GM11168 (cell line): ENCODE measurements around the gene FBRSL1.
"Not testable (repeated sequence)": the region's sequence is repeated elsewhere in the genome, so short reads cannot be mapped to it uniquely, and the experiment has no call there.

ENCODE experiments used
- in situ Hi-C: fragments of 300-500 bp; cut with MboI; formaldehyde crosslinking; loops from one replicate; pipeline ENCODE4 v1.12.0; 2022; ENCODE audit warnings: low sequenced_read_pairs; ENCODE audit not compliant: unreplicated experiment

FBRSL1 gene

DNA sequence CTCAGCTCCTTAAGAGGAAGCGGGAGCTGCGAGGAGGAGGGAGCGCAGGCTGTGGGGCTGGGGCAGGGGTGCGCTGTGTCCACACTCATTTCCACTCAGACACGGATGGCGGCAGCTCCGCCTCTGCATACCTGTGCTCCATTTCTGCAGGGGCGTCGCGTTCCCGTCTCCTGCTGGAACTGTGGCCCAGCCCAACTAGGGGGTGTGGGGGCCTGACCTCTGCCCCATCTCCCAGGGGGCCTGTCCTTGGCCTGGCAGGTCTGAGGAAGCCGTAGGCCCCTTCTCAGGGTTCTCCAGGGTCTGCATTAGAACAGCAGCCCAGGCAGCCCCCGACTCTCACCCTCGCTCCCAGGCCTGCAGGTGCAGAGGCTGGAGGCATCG lies 31.2 kb downstream of the FBRSL1 start:
- in situ Hi-C loops: no loop called here

GRCh38 chr12:132521712-132522292 lies 31.9 kb downstream of the FBRSL1 start:
- in situ Hi-C loops: no loop called here

- in situ Hi-C loops: no loop called here
These were observed 32.8 kb downstream of the FBRSL1 start for GRCh38 chr12:132522592-132523380.

DNA sequence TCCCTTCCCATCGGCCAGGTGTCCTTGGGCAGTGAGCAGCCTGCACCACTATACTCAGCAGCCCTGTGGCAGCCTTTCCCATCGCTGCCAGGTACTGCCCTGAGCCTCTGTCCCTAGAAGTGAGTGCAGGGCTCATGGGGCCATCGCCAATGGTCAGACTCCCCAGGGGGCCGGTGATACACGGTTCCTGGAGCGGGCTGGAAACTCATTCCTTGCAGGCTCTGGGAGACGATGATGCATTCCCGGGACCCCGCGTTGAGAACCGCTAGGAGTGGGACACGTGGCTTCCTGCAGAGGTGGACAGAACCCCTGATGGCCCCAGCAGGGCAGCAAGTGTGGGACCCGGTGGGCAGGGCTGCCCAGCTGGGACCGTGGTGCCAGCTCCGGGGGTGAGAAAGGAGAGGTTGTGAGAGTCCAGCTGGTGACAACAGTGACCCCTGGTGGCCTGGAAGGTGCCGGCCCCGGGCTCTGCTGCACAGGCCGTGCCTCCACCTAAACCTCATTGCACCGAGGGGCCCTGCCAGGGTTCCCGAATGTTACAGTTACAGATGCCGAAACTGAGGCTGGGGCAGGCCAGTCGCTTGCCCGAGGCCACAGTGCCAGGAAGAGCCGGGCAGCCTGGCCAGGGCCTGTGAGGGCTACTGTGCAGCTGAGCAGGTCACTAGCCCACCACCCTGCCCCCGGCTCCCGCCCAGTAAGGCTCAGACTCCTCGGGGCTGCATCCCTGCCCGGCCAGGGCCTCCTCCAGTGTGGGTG lies 33.8 kb downstream of the FBRSL1 start:
- in situ Hi-C loops: no loop called here

DNA sequence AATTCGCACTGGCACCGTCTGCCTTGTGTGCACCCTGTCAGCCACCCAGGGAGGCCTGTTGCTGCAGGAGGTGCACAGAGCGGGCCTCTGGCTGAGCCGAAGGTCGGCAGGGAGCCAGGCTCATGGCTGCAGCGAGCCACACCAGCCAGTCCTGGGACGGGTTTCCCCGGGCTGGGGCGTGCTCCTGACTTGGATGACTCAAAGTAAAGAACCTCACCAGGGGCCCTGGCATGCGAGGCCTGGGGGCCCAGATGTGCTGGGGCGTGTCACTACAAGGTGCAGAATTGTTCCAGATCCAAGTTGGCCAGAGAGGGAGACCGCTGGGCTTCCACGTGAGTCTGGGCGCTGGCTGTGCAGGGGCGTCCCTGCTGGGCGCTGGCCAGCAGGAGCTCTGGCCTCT lies 34.5 kb downstream of the FBRSL1 start:
- in situ Hi-C loops: no loop called here

- in situ Hi-C loops: loop anchor here (5.0 kb wide), 1 partner anchor 108 kb away; no protein-coding TSS in a partner anchor
These were observed 35.3 kb downstream of the FBRSL1 start for GRCh38 chr12:132525011-132525832.

- in situ Hi-C loops: loop anchor here (5.0 kb wide), 1 partner anchor 109 kb away; no protein-coding TSS in a partner anchor
These were observed 36.0 kb downstream of the FBRSL1 start for GRCh38 chr12:132525833-132526455.

GRCh38 chr12:132527186-132527882 lies 37.4 kb downstream of the FBRSL1 start:
- in situ Hi-C loops: loop anchor here (5.0 kb wide), 1 partner anchor 110 kb away; no protein-coding TSS in a partner anchor

DNA sequence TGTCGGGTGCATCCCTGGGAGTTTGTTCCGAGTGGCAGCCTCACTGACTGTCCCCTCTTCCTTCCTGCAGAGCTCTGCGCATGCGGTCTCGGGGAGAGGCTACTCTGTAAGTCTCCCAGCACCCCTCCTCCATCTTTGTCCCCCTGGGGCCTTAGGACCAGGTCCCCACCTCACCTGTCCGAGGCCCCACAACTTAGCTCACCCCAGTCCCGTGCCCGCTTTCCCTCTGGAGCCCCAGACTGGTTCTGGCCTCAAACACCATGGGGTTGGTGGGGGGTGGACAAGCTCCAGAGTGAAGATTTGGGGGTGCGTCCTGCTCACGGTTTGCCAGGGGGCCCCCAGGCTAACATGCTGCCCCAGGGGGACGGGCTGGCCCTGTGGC lies 37.9 kb downstream of the FBRSL1 start:
- in situ Hi-C loops: loop anchor here (5.0 kb wide), 1 partner anchor 111 kb away; no protein-coding TSS in a partner anchor

- in situ Hi-C loops: loop anchor here (5.0 kb wide), 1 partner anchor 111 kb away; no protein-coding TSS in a partner anchor
These were observed 38.7 kb downstream of the FBRSL1 start for GRCh38 chr12:132528564-132529106.

- in situ Hi-C loops: loop anchor here (5.0 kb wide), 1 partner anchor 112 kb away; no protein-coding TSS in a partner anchor
These were observed 39.3 kb downstream of the FBRSL1 start for GRCh38 chr12:132529156-132529839.

- in situ Hi-C loops: loop anchor here (5.0 kb wide), 1 partner anchor 113 kb away; no protein-coding TSS in a partner anchor
These were observed 40.0 kb downstream of the FBRSL1 start for GRCh38 chr12:132529906-132530305.

DNA sequence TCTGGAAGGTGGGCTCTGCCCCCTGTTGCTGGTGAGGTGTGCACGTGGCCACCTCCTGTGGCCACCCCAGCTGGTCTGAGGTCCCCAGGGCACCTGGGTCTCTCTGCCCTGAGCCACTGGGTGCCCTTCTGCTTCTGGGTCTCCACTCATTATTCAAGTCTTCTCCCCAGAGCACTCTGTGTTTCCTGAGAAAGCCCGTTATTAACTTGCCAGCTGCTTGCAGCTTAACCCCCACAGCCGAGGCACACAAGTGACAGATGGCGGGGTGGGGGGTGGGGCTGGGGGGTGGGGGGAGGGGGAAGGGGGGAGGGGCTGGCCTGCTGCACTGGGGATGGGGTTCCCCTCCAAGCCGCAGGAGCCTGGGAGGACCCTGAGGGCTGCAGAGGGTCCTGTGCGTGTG lies 40.5 kb downstream of the FBRSL1 start:
- in situ Hi-C loops: no loop called here

GRCh38 chr12:132530851-132531250 lies 40.9 kb downstream of the FBRSL1 start:
- in situ Hi-C loops: no loop called here

GRCh38 chr12:132532711-132533583 lies 43.0 kb downstream of the FBRSL1 start:
- in situ Hi-C loops: not testable (repeated sequence)

DNA sequence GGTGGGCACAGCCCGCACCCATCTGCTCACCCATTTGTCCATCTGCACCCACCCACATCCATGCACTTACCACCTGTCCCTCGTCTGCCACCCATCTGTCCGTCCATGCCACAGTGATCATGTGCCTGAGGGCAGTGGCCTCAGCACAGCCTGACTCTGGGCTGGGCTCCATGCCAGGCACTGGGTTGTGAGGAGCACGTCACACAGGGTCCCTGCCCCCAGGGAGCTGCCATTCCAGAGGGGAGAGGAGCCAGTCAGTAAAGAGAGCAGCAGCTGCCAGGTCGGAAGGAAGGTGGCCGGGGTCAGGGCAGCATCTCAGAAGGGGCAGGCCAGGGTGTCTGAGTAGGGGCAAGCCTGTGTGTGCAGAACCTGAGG lies 43.6 kb downstream of the FBRSL1 start:
- in situ Hi-C loops: no loop called here

DNA sequence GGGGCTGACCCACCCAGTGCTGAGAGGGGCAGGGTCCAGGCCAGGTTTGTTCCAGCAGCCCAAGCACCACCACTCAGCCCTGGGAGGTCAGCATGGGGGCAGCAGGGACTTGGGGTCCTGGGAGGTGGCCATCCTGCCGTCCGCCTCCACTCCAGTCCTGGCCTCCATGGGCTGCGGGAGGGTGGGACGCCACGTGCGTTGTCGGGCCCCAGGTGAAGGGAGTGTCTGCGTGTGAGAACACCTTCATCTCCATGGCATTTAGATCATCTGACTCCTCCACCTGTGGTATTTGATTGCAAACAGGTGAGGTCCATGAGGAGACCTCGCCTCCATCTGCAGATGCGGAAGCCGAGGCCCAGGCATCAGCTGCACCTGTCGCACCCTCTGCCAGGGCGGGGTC lies 44.1 kb downstream of the FBRSL1 start:
- in situ Hi-C loops: no loop called here
